ENCODE measurements around the gene NDUFV2.

GRCh38 chr18:9104244-9104901 lies 1.9 kb downstream of the NDUFV2 start:
- TF ChIP-seq CTCF (IDR thresholded peaks at IDR 0.05; ENCODE audit: low read length) (no peak), EZH2 (IDR thresholded peaks at IDR 0.05; ENCODE audit: borderline replicate concordance, low read length) (no peak)

Data from OCI-LY1 (cell line).